Measurements from ENCODE around the gene LAMTOR2.

LAMTOR2 gene

DNA sequence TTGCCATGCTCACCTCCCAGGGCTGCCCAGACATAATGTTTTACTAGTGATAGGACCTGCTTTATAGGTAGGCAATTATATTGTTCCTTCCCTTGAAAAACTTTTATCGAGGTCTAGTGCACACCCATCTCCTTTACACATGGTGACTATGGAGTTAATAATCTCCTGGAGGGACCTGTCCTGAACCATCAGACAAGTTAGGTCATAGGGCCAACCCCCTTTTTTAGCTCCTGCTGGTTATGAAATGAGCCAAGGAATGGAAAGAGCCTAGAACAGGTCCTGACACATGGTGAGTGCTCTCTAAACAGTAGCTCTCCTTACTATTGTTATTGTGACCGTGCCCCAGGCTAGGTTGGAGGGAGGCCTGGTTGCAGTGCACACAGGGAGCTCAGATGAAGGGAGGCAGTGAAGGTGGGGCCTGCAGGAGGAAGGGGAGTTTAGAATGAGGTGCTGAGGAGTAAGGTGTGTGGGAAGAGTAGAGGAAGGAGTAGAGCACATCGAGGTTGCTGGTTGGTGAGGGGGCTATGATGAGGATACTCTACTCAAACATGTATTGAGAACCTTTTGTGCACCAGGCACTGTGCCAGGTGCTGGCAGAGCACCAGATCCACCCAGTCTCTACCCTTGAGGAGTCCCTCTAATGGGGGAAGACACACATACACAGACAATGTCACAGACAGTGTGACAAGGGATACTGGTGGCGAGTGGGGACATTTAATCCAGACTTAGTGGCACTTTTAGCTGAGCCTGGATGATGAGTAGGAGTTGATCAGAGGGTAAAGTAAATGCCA, 45.8 kb downstream of the LAMTOR2 start:
- no peak for DNase-seq

DNA sequence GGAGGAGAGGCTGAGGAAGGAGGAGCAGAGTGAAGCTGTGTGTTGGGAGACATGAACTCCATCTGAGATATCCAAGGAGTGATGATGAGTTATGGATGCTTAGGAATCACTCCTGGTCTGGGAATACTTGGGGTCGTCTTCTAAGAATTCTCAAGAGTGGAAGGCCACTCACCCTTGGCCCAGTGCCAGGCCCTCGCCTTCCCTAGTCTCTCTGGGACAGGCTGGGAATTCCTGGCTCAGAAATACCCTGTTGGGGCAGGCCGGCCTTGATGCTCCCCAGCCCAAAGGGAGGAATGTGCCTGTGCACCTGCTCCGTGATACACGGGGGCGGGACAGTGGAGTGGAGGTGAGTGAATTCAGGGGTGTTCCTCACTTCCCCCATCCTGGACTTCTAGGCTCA, 47.3 kb downstream of the LAMTOR2 start:
- no peak for DNase-seq

DNA sequence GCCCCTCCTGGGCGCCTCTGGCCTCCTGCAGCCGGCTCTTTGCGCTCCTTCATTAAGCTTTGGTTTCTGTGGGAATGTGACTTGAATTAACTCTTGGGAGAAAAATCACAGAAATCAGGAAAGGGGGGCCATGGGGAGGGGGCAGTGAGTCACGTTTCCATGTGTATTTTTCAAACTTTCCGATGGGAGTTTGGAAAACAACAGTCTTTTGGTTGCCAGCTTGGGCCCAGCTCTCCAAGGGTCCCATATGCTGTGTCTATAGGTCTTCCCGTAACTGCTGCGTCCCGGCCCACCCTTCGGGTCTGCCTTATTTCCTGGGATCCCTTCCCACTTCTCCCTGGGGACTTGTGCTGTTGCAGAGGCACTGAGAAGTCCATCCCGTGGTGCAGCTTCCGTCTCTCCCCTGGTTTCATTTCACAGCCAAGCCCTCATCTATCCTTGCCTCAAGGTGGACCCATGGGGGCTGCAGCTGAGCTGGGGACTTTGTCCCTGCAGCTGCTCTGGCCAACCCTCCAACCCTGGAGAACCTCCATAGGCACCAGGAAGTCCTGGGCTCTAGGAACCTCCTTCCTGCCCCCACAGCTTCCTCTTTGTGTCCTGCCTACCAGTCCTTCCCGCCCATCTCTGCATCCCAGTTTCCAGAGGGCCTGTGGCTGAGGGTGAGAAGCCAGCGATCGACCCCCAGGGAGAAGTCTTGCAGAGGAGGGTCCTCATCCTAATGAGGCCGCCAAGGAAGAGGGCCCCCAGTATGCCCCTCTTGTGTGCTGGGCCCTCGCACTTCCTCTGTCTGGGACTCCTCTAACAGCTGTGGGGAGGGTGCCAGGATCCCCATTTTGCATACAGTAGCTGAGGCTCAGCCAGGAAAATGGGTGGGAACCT, 48.3 kb downstream of the LAMTOR2 start:
- DNase-seq, result no peak

DNA sequence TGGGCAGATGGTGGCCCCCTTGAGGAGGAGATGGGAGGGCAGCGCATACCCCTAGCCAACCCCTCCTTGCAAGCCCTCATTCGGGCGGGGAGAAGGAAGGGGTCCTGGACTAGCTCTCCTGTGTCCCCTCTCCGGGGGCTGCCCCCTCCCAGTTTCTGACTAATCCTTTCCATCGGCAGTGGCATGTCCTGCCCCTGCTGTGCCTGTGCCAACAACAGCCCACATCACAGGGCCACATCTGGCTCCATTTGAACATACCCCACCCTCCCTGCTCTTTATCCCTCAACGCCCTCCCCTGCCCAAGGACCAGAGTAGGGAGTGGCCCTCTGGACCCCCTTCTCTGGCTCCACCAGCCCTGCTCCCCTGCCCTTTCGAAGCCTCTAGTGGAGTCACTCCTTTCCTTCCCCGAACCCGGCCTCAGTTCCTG, 49.0 kb downstream of the LAMTOR2 start:
- DNase-seq, result no peak

DNA sequence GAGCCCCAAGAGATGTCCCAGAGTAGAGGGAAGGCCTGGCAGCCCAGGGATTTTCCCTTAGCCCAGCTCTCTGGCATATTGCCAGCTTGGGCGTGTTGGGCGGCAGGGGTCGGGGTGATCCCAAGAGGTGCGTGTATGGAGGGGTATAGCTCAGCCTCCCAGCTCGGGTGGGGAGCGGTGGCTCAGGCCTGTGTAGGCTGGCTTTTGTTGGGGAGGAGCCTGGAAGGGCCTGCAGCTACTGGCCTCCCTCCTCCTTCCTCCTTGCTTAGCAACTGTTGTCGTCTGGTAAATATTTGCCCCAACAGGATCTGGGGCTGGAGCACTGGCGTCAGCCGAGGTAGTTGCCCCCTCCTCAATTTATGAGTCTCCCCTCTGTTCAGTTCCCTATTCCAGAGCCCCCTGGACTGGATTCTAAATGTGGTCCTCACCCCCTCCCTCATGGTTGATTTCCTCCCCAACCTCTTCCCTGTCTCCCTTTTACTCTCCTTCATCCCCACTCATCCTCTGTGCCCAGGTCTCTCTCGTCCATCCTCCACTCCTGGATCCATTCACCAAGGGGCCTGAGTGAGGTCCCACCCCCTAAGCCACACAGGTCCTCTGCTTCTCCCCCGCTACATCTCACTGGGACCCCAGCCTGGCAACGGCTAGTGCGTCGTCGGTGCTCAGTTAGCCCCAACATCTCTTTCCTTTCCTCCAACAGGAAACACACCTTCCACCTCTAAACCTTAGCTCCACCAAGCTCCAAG, 49.7 kb downstream of the LAMTOR2 start:
- DNase-seq, result no peak

DNA sequence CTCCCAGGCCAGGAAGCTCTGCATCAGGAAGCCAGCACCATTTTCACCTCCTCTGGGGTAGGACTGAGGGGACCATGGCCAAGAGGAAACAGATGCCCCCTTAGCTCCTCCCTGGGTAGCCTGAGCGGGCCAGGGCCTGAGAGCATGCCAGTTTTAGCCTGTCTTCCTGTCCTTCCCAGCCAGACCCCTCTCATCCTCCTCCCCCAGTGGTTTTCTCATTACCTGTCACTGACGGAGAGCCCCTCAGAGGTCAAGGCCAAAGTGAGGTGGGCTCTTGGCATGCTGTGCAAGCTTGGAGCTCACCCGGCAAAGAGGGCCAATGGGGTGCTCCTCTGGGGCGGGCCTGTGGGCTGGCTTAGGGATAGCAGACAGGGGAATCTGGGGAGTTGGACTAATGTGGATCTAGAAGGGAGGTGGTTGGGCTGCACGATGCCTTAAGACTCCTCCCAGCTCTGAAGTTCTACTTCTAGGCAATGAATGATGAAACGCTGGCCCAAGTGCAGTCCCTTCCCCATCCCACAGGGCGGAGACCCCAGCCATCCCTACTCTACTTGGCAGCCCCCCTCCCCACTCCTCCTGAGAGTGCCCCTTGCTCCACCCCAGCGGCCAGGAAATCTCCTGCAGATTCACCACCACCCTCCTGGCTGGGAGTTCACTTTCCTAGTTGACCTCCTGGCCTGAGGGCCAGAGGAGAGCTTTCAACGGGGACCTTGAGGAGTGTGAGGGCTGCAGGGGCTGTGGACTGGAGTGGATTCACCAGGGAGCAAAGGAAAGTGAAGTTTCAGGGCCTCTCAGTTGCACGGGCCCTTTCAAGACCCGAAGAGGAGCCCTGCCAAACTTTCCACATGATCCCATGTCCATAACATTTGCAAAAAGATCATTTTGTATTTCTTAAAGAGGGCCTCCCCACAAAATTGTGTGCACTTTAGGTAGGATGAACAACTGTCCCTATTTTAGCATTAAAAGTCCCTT, 50.6 kb downstream of the LAMTOR2 start:
- no peak for DNase-seq

DNA sequence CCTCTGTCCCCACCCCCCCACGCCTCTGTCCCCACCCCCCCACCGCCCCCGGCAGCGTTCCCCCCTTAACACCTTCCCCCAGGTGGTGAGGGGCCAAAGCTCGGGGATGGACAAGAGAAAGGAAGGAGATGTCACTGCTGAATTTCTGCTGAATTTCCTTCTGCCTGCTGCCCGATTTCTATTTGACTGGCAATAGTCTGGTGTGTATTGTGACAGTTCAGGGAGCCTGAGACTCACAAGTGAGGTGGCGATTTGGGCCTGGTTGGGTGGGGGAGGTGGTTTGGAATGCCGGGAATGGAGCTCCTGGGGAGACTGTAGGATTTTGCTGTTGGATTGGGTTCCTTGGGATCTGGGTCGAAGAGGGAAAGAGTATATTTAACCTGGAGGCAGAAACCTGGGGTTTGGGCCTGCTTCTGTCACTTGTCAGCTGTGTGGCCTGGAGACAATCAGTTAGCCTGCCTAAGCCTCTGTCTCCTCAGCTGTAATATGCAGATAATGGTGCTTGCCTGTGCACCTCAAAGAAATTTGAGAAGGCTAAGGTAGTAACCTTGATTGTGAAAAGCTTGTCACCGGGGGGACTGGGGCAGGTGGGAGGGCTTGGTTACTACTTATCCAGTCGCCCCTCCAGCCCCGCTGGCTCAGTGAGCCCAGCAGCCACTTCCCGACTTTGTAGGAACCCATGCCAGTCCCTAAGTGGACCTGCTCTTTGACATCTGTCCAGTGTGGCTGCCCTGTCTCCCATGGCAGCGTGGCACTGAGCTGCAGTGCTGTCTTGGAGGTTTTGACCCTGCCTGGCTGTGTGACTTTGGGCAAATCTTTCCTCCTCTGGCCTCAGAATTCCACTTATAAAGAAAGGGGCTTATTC, 52.3 kb downstream of the LAMTOR2 start:
- DNase-seq, result no peak

DNA sequence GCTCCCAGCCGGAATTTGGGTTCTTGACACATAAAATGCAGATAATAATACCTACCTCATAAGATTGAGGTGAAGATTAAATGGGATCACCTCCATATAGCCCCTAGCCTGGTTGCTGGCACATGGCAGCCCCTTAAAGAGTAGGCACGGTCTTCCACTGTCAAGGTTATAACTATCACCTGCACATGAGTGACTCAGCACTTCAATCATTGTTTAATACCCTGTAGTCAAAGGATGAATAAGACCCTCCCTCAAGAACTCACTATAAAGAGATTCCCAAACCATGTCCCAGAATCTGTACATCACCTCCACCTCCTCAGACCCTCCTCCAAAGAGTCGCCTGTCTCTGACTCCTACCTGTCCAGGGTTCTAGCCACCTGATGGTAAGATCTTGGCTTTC, 53.5 kb downstream of the LAMTOR2 start:
- DNase-seq, result no peak
